Suprapubic skin (tissue), 4 donors: Measurements from ENCODE around the gene CXXC5. TPM values are rescaled to one million over a fixed set of nuclear protein-coding genes. Genes with fewer than 3 reads are reported as not detected.

Source experiments
- DNase-seq, 2 donors: peaks; one replicate each; pipeline ENCODE4 v3.0.0-alpha.2; 2019; ENCODE audit warnings: low spot score in 2 of 2
- H3K27ac ChIP-seq: fragments of 200-600 bp; sonication (generic); one replicate; pipeline ENCODE4 v1.5.1; 2019
- H3K27me3 ChIP-seq: fragments of 200-600 bp; sonication (generic); one replicate; pipeline ENCODE4 v1.5.1; 2019
- H3K36me3 ChIP-seq: fragments of 200-600 bp; sonication (generic); one replicate; pipeline ENCODE4 v1.5.1; 2019
- H3K4me1 ChIP-seq: fragments of 200-600 bp; sonication (generic); one replicate; pipeline ENCODE4 v1.5.1; 2019
- H3K4me3 ChIP-seq: fragments of 200-600 bp; sonication (generic); one replicate; pipeline ENCODE4 v1.5.1; 2019; ENCODE audit warnings: mild to moderate bottlenecking
- H3K9me3 ChIP-seq: fragments of 200-600 bp; sonication (generic); one replicate; pipeline ENCODE4 v1.5.1; 2019
- EP300 ChIP-seq: sonication (generic); formaldehyde crosslinking; IDR thresholded peaks from one replicate; pipeline ENCODE4 v1.6.1; 2017; ENCODE audit warnings: antibody characterized with exemption
- POLR2A ChIP-seq, 2 donors: fragments of 450-650 bp; IDR thresholded peaks; one replicate each; pipeline ENCODE4 v1.6.1; 2017; ENCODE audit warnings: antibody characterized with exemption in 2 of 2, mild to moderate bottlenecking in 2 of 2, moderate library complexity in 2 of 2
- POLR2AphosphoS5 ChIP-seq, 3 donors: sonication (generic); formaldehyde crosslinking; IDR thresholded peaks; one replicate each; pipeline ENCODE4 v1.6.1; 2017; ENCODE audit warnings: antibody characterized with exemption in 3 of 3
- WGBS: methylation state at CpG from one replicate; pipeline ENCODE4 v1.1.5; 2018; 5-methylcytosine and 5-hydroxymethylcytosine counted together
- total RNA-seq, 4 donors: library from RNA; depleted of rRNA; stranded (reverse); fragments of >200 nt; gene quantifications; one replicate each; pipeline ENCODE4 v1.1.0, GENCODE V29; 2016
- TF ChIP-seq, protein P1 (sequence below), 2 donors: fragments of 200-600 bp in 1 of 2; fragments of 450-650 bp in 1 of 2; sonication (generic) in 1 of 2; IDR thresholded peaks; one replicate each; pipeline ENCODE4 v1.5.1; 2016 to 2019; ENCODE audit warnings: antibody characterized with exemption in 2 of 2, mild to moderate bottlenecking in 1 of 2, moderate library complexity in 1 of 2

The CXXC5 gene
- total RNA-seq, 4 donors from 2014 or later: 21.8 to 40.6 (median 30.1) TPM

DNA sequence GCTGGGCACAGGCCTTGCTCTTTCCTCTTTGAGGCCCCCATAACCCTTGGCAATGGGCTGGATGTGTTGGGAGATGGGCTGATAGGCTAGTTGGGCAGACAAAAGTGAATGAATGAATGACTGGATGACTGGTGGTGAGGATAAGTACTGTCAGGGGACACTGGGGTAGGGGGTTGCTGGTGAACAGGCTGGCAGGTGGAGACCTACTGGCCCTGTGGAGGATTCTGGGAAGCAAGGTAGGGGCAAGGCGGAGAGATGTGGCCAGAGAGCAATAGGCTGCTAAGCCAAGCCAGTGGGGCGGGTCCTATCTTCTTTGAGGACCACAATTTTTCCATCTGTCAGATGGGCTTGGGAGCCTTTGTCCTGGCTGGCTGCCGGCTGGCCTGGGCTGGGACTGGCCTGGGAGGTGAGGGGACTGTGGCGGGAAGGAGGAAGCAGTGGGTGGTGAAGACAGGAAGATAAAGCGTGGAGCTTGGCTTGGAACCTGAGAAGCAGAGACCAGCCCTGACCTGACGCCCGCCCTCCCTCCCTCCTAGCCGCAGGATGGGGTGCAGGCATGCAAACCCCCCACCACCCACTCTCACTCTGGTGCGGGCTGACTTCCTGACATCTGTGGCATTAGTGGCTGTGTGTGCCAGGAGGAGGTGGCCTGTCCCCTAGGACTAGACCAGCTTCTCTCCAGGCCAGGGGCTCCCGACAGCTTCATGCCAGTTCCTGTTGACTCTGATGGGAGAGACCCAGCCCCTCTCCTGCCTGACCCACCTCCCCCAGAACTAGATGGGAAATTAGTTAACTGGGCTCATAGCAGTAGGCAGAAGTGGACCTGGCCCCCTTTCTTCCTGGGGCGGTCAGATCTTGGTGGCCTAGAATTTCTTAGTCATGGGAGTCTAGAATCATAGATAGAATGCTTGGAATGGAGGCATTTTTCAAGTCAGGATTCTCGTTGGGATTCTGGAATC is 9.5 kb downstream of the CXXC5 start:
- Histone ChIP-seq H3K27me3 (no peaks in the 10 kb centered on the region), H3K4me3 (no peak overlapping the region), H3K9me3 (no peaks in the 10 kb centered on the region), H3K4me1 (peaks cover 88% of the 10 kb centered on the region), H3K27ac (peak overlapping the region; percentile 92), H3K36me3 (no peaks in the 10 kb centered on the region)
- TF ChIP-seq, protein P1, sequence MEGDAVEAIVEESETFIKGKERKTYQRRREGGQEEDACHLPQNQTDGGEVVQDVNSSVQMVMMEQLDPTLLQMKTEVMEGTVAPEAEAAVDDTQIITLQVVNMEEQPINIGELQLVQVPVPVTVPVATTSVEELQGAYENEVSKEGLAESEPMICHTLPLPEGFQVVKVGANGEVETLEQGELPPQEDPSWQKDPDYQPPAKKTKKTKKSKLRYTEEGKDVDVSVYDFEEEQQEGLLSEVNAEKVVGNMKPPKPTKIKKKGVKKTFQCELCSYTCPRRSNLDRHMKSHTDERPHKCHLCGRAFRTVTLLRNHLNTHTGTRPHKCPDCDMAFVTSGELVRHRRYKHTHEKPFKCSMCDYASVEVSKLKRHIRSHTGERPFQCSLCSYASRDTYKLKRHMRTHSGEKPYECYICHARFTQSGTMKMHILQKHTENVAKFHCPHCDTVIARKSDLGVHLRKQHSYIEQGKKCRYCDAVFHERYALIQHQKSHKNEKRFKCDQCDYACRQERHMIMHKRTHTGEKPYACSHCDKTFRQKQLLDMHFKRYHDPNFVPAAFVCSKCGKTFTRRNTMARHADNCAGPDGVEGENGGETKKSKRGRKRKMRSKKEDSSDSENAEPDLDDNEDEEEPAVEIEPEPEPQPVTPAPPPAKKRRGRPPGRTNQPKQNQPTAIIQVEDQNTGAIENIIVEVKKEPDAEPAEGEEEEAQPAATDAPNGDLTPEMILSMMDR (IDR thresholded peaks at IDR 0.05): no peak
- TF ChIP-seq POLR2A (IDR thresholded peaks at IDR 0.05): no peak
- no peak for TF ChIP-seq EP300
- no peak for TF ChIP-seq POLR2AphosphoS5 (IDR thresholded peaks at IDR 0.05)
- DNase-seq: no peak
- WGBS: 51% methylated on average over 5 of the region's 12 CpGs

- 45% methylated on average over 6 of the region's 14 CpGs for WGBS
- H3K4me3 ChIP-seq: no peak overlapping the region
- no peak for DNase-seq
Observed at GRCh38 chr5:139658501-139658927, 10.4 kb downstream of the CXXC5 start.

DNA sequence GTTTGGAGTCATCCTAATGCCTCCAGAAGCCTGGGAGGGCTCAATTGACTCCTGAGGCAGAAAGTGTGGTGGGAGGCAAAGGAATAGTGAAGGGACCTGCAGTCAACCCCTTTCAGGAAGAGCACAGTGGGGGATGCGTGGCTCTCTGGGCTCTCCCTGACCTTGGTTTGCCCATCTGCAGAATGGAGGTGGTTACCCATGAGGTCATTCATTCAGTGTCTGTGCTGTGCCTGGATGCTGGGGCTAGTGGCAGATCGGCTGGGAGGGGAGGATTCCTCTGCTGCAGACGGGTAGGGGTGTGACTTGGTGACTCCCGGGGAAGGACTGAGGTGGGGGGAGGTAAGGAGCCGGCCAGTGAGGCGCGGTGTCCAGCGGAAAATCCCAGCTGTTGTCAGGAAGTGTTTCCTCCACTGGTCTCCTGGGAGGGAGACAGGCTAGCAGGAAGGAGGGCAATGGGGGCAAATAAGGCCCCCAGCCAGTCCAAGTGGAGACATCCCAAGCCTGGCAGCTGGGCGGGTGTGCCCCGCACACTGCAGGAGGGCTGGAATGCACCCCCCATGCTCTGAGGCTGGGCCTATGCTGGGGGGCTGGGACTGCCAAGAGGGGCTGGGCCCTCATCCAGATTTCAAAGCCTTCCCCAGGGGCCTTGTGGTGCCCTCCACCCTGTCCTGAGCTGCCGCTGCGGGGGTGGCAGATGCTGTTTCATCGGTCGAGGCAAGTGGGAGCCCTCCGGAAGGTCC is 10.9 kb downstream of the CXXC5 start:
- TF ChIP-seq EP300: no peak
- TF ChIP-seq POLR2AphosphoS5 (IDR thresholded peaks at IDR 0.05): no peak
- TF ChIP-seq POLR2A (IDR thresholded peaks at IDR 0.05): no peak
- TF ChIP-seq, protein P1 (IDR thresholded peaks at IDR 0.05): no peak
- 27% methylated on average over 9 of the region's 15 CpGs for WGBS
- DNase-seq: no peak
- Histone ChIP-seq H3K4me1 (peaks cover 85% of the 10 kb centered on the region), H3K9me3 (no peaks in the 10 kb centered on the region), H3K27ac (peak overlapping the region; percentile 92), H3K4me3 (peak overlapping the region; percentile 25), H3K36me3 (no peaks in the 10 kb centered on the region), H3K27me3 (no peaks in the 10 kb centered on the region)

More at GRCh38 chr5:139658501-139658927, 10.4 kb downstream of the CXXC5 start:
- H3K4me1 ChIP-seq: peaks cover 85% of the 10 kb centered on the region
- H3K36me3 ChIP-seq: no peaks in the 10 kb centered on the region
- H3K9me3 ChIP-seq: no peaks in the 10 kb centered on the region
- peak overlapping the region; percentile 92 for H3K27ac ChIP-seq
- H3K27me3 ChIP-seq: no peaks in the 10 kb centered on the region
- TF ChIP-seq, protein P1 (IDR thresholded peaks at IDR 0.05): no peak
- TF ChIP-seq POLR2A (IDR thresholded peaks at IDR 0.05) (no peak), POLR2AphosphoS5 (IDR thresholded peaks at IDR 0.05) (no peak), EP300 (no peak)

DNA sequence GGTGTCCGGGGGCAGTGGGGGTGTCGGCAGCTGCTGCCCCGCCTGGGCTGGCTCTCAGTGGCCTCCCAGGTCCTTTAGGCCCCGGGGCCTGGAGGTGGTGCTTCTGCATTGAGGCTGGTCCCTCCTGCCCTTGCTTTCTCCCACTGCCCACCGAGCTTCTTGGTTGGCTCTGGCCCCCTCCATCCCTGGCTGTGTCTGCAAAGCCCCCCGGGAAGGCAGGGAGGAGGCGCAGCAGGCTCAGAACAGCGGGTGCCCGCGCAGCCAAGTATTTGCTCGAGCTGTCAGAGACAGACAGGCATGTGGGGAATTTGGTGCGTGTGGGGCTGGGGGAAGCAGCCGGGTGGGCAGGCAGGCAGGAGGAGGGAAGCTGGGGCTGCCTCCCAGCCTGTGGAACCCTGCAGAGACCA is 11.5 kb downstream of the CXXC5 start:
- no peaks in the 10 kb centered on the region for H3K9me3 ChIP-seq
- 32% methylated on average over 8 of the region's 13 CpGs for WGBS
- no peaks in the 10 kb centered on the region for H3K27me3 ChIP-seq
- H3K27ac ChIP-seq: peak overlapping the region; percentile 92
- no peak for TF ChIP-seq POLR2AphosphoS5 (IDR thresholded peaks at IDR 0.05)
- DNase-seq: no peak
- no peaks in the 10 kb centered on the region for H3K36me3 ChIP-seq
- peak overlapping the region; percentile 25 for H3K4me3 ChIP-seq
- H3K4me1 ChIP-seq: peaks cover 85% of the 10 kb centered on the region

- no peaks in the 10 kb centered on the region for H3K27me3 ChIP-seq
- 48% methylated on average over 5 of the region's 14 CpGs for WGBS
Observed at GRCh38 chr5:139660105-139660922, 12.2 kb downstream of the CXXC5 start.

More at GRCh38 chr5:139660105-139660922, 12.2 kb downstream of the CXXC5 start:
- Histone ChIP-seq H3K9me3 (no peaks in the 10 kb centered on the region), H3K36me3 (no peaks in the 10 kb centered on the region), H3K4me1 (peaks cover 85% of the 10 kb centered on the region), H3K4me3 (peak overlapping the region; percentile 25), H3K27ac (peak overlapping the region; percentile 92)
- TF ChIP-seq, protein P1 (IDR thresholded peaks at IDR 0.05): no peak
- TF ChIP-seq EP300: no peak
- TF ChIP-seq POLR2A (IDR thresholded peaks at IDR 0.05): no peak
- TF ChIP-seq POLR2AphosphoS5 (IDR thresholded peaks at IDR 0.05): no peak
- DNase-seq: no peak
